Measurements from ENCODE around the gene MCM10. TPM values are rescaled to one million over a fixed set of nuclear protein-coding genes. Genes with fewer than 3 reads are reported as not detected.

The MCM10 gene
- total RNA-seq, 1 donor from 2014 or later, result 0.98 TPM

- intact Hi-C loops (cut with DNase I), result no loop called here
- no peaks in the 10 kb centered on the region for H3K27me3 ChIP-seq
- no peak for DNase-seq (ENCODE audit: extremely low spot score in 2 of 2)
- H3K4me3 ChIP-seq, result no peak overlapping the region
- H3K9me3 ChIP-seq, result no peaks in the 10 kb centered on the region
- TF ChIP-seq CTCF (IDR thresholded peaks at IDR 0.05) (no peak), POLR2AphosphoS5 (IDR thresholded peaks at IDR 0.05; ENCODE audit: insufficient read depth in 1 of 2, low read depth in 1 of 2) (no peak), POLR2A (IDR thresholded peaks at IDR 0.05) (no peak)
- H3K27ac ChIP-seq, result no peak overlapping the region
- no peaks in the 10 kb centered on the region for H3K36me3 ChIP-seq
- no peaks in the 10 kb centered on the region for H3K4me1 ChIP-seq
Measured at GRCh38 chr10:13180788-13181187, 19.4 kb downstream of the MCM10 start.

- TF ChIP-seq CTCF (IDR thresholded peaks at IDR 0.05), result no peak
- no peak for TF ChIP-seq POLR2A (IDR thresholded peaks at IDR 0.05)
- no peak for TF ChIP-seq POLR2AphosphoS5 (IDR thresholded peaks at IDR 0.05; ENCODE audit: insufficient read depth in 1 of 2, low read depth in 1 of 2)
- Histone ChIP-seq H3K36me3 (no peaks in the 10 kb centered on the region), H3K27me3 (no peaks in the 10 kb centered on the region), H3K9me3 (no peaks in the 10 kb centered on the region), H3K4me3 (no peak overlapping the region), H3K27ac (no peak overlapping the region), H3K4me1 (no peaks in the 10 kb centered on the region)
- intact Hi-C loops (cut with DNase I), result no loop called here
- DNase-seq (ENCODE audit: extremely low spot score in 2 of 2), result no peak
Measured at GRCh38 chr10:13182424-13182823, 21.1 kb downstream of the MCM10 start.

- DNase-seq (ENCODE audit: extremely low spot score in 2 of 2), result no peak
- Histone ChIP-seq H3K4me1 (no peaks in the 10 kb centered on the region), H3K9me3 (no peaks in the 10 kb centered on the region), H3K4me3 (no peak overlapping the region), H3K36me3 (no peaks in the 10 kb centered on the region), H3K27me3 (no peaks in the 10 kb centered on the region), H3K27ac (no peak overlapping the region)
- intact Hi-C loops (cut with DNase I), result no loop called here
- TF ChIP-seq CTCF (IDR thresholded peaks at IDR 0.05) (no peak), POLR2A (IDR thresholded peaks at IDR 0.05) (no peak), POLR2AphosphoS5 (IDR thresholded peaks at IDR 0.05; ENCODE audit: insufficient read depth in 1 of 2, low read depth in 1 of 2) (no peak)
Measured at GRCh38 chr10:13183625-13184024, 22.3 kb downstream of the MCM10 start.

GRCh38 chr10:13184276-13184675, 22.9 kb downstream of the MCM10 start:
- Histone ChIP-seq H3K4me3 (no peak overlapping the region), H3K9me3 (no peaks in the 10 kb centered on the region), H3K36me3 (no peaks in the 10 kb centered on the region), H3K27me3 (no peaks in the 10 kb centered on the region), H3K4me1 (no peaks in the 10 kb centered on the region), H3K27ac (no peak overlapping the region)
- intact Hi-C loops (cut with DNase I), result no loop called here
- TF ChIP-seq CTCF (IDR thresholded peaks at IDR 0.05) (no peak), POLR2AphosphoS5 (IDR thresholded peaks at IDR 0.05; ENCODE audit: insufficient read depth in 1 of 2, low read depth in 1 of 2) (no peak), POLR2A (IDR thresholded peaks at IDR 0.05) (no peak)
- no peak for DNase-seq (ENCODE audit: extremely low spot score in 2 of 2)

GRCh38 chr10:13184730-13185514, 23.6 kb downstream of the MCM10 start:
- H3K27me3 ChIP-seq, result no peaks in the 10 kb centered on the region
- TF ChIP-seq POLR2AphosphoS5 (IDR thresholded peaks at IDR 0.05; ENCODE audit: insufficient read depth in 1 of 2, low read depth in 1 of 2), result no peak
- DNase-seq (ENCODE audit: extremely low spot score in 2 of 2), result no peak
- H3K36me3 ChIP-seq, result no peaks in the 10 kb centered on the region
- intact Hi-C loops (cut with DNase I), result no loop called here
- no peak overlapping the region for H3K4me3 ChIP-seq
- H3K4me1 ChIP-seq, result no peaks in the 10 kb centered on the region
- no peaks in the 10 kb centered on the region for H3K9me3 ChIP-seq
- no peak overlapping the region for H3K27ac ChIP-seq

All from vagina (tissue), 2 donors.